Nephron progenitor cell (in vitro differentiated cells): ENCODE data around the gene ZBTB7C.

Experiments
- DNase-seq: peaks from one replicate; pipeline ENCODE4 v3.0.0; 2021
- H3K27ac Mint-ChIP-seq: 2 replicates; pipeline ENCODE4 v1.8.0; 2021; ENCODE audit warnings: mild to moderate bottlenecking, moderate library complexity, mixed read lengths
- H3K27me3 Mint-ChIP-seq: 2 replicates; pipeline ENCODE4 v1.8.0; 2021; ENCODE audit warnings: mild to moderate bottlenecking, low read depth, mixed read lengths; ENCODE audit not compliant: poor library complexity
- H3K36me3 Mint-ChIP-seq: 2 replicates; pipeline ENCODE4 v1.8.0; 2021; ENCODE audit warnings: low read depth, mixed read lengths
- H3K4me1 Mint-ChIP-seq: 2 replicates; pipeline ENCODE4 v1.8.0; 2021; ENCODE audit warnings: mixed read lengths
- H3K4me3 Mint-ChIP-seq: 2 replicates; pipeline ENCODE4 v1.8.0; 2021; ENCODE audit warnings: mild to moderate bottlenecking, moderate library complexity, mixed read lengths
- H3K9me3 Mint-ChIP-seq: 2 replicates; pipeline ENCODE4 v1.8.0; 2021; ENCODE audit warnings: mild to moderate bottlenecking, moderate library complexity, mixed read lengths
- CTCF ChIP-seq: fragments of 200-600 bp; sonication (generic); IDR thresholded peaks from 2 replicates; pipeline ENCODE4 v1.5.0; 2021; ENCODE audit warnings: antibody characterized with exemption

ZBTB7C gene

DNA sequence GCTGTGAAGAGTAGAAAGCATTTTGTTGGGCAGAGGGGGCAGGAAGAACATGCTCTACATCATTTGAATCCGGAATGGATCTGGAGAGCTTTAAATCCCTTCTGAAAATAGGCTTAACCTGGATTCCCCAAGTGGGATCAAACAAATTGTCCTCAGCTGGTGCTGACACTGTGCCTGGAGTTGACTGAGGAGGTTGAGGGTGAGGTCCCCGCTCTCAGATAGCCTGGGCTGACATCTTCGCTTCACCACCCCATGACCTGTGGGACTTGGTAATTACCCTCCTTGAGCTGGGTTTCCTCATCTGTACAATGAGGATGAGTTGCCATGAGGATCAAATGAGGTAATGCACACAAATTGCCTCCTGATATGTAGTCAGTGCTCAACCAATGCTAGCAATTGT, 360.9 kb downstream of the ZBTB7C start:
- Mint-ChIP-seq H3K27ac (no peak overlapping the region), H3K4me3 (no peak overlapping the region), H3K36me3 (no peaks in the 10 kb centered on the region), H3K27me3 (peaks cover 13% of the 10 kb centered on the region), H3K4me1 (peaks cover 27% of the 10 kb centered on the region), H3K9me3 (peaks cover 10% of the 10 kb centered on the region)
- TF ChIP-seq CTCF: no peak
- no peak for DNase-seq

DNA sequence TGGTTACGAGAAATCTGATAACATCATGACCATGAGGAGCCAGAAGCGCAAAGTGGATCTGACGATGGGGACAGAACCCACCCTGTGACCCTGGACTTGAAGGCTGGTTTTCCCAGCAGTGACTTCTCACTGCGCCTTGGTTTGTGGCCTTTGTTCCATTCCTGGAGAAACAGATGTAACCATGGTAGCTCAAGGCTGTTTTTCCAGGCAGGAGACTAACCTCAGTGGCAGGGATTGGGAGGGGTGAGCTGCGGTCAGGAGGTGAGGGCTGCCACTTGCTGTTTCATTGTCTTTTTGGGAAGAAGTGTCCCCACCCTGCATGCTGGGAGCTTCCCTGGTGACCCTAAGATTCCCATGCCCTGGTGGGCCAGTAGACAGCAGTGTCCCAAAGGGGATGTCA, 362.3 kb downstream of the ZBTB7C start:
- Mint-ChIP-seq H3K4me1 (peaks cover 22% of the 10 kb centered on the region), H3K36me3 (no peaks in the 10 kb centered on the region), H3K9me3 (peaks cover 17% of the 10 kb centered on the region), H3K4me3 (no peak overlapping the region), H3K27ac (no peak overlapping the region), H3K27me3 (peaks cover 13% of the 10 kb centered on the region)
- TF ChIP-seq CTCF: no peak
- DNase-seq: no peak

GRCh38 chr18:48045744-48046143, 363.4 kb downstream of the ZBTB7C start:
- peaks cover 12% of the 10 kb centered on the region for H3K4me1 Mint-ChIP-seq
- H3K36me3 Mint-ChIP-seq: no peaks in the 10 kb centered on the region
- H3K4me3 Mint-ChIP-seq: no peak overlapping the region
- H3K27ac Mint-ChIP-seq: no peak overlapping the region
- H3K27me3 Mint-ChIP-seq: peaks cover 10% of the 10 kb centered on the region
- TF ChIP-seq CTCF: no peak
- peaks cover 17% of the 10 kb centered on the region for H3K9me3 Mint-ChIP-seq
- no peak for DNase-seq

DNA sequence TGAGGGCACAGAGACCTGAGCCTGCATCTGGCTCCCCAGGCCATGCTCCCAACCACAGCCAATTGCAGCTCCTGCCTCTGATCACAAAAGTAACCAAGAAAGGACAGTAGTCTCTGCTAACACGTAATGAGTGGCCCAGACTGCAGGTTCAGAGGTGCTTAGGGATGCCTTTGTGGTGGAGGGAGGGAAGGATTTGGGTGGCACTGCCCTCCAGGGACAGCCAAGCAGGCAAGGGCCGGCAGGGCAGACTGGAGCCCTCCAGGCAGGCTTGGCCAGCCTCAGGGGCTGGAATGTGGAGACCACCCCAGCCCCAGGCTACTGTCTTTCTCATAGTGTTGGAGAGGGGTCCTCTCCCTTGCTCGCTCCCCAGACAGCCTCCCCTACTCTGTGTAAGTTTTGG, 364.2 kb downstream of the ZBTB7C start:
- peaks cover 17% of the 10 kb centered on the region for H3K9me3 Mint-ChIP-seq
- H3K36me3 Mint-ChIP-seq: no peaks in the 10 kb centered on the region
- DNase-seq: no peak
- H3K4me3 Mint-ChIP-seq: no peak overlapping the region
- peaks cover 7% of the 10 kb centered on the region for H3K4me1 Mint-ChIP-seq
- H3K27me3 Mint-ChIP-seq: peaks cover 15% of the 10 kb centered on the region
- no peak for TF ChIP-seq CTCF
- H3K27ac Mint-ChIP-seq: no peak overlapping the region

DNA sequence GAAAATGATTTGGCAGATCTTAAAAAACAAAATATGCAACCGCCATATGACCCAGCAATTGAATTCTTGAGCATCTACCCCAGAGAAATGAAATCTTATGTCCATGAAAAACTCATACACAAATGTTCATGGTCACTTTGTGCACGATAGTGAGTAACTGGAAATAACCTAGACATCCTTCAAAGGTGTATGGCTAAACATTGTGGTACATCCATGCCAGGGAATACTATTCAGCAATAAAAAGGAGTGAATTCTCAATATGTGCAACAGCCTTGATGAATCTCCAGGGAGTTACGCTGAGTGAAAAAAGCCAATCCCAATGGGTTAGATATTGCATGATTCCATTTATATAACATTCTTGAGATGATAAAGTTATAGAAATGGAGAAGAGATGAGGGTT, 366.0 kb downstream of the ZBTB7C start:
- no peak for TF ChIP-seq CTCF
- peaks cover 17% of the 10 kb centered on the region for H3K9me3 Mint-ChIP-seq
- H3K36me3 Mint-ChIP-seq: no peaks in the 10 kb centered on the region
- H3K27ac Mint-ChIP-seq: no peak overlapping the region
- DNase-seq: no peak
- no peak overlapping the region for H3K4me3 Mint-ChIP-seq
- H3K27me3 Mint-ChIP-seq: peaks cover 15% of the 10 kb centered on the region
- peaks cover 7% of the 10 kb centered on the region for H3K4me1 Mint-ChIP-seq

- Mint-ChIP-seq H3K27ac (no peak overlapping the region), H3K36me3 (no peaks in the 10 kb centered on the region), H3K9me3 (peaks cover 17% of the 10 kb centered on the region), H3K4me3 (no peak overlapping the region), H3K27me3 (peaks cover 11% of the 10 kb centered on the region), H3K4me1 (peaks cover 14% of the 10 kb centered on the region)
- DNase-seq: no peak
- TF ChIP-seq CTCF: no peak
These were observed 366.8 kb downstream of the ZBTB7C start for GRCh38 chr18:48042431-48042830.
